GM19025 (cell line): Measurements from ENCODE around the gene DYNAP.

Experiments
- ATAC-seq: cut with Tn5 transposase; IDR thresholded peaks from one replicate; pipeline ENCODE4 v1.9.1; 2021; ENCODE audit warnings: mild to moderate bottlenecking, low read depth, moderate library complexity; ENCODE audit not compliant: unreplicated experiment

DYNAP gene

DNA sequence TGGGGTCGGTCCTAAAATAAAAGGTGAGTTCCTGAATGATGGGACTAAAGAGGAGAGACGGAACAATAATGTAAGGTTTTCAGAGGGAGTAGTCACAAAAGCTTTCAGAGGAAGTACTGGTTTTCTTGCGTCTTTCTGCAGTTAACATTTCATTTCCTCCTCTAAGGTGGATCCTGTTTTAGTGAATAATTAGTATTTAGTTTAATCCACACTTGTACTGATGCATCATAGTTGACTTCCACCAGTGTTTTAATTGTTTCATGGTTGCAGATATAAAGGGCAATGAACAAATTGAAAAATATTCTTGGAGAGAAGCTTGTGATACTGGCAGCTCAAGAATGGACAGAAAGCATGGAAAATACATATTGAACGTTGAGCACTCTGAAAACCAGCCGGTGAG is at the start of gene DYNAP:
DYNAP (plus strand) TSS at position 301 of the 400 bp plus-strand sequence; CDS start at position 339, 38 bp downstream.
- no peak for ATAC-seq

DNA sequence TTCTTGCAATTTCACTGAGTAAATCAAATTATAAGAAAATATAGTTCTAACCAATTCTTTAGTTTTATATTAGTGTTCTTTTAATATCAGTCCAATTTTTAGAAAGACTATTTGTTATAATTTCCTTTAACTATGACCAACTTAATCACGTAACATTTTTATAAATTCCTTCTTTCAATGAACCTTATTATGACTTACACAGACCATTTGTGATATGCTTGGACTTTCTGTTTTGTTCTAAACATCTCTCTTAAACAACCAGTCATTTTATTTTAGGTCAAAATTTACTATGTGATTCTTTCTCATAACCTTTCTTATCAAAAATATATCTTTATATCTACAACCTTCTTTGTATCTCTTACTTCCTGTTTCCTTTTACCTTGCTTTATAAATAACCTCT is 39.5 kb upstream of the DYNAP start:
- ATAC-seq = no peak

- no peak for ATAC-seq
Observed at GRCh38 chr18:54555286-54555685, 35.8 kb upstream of the DYNAP start.

DNA sequence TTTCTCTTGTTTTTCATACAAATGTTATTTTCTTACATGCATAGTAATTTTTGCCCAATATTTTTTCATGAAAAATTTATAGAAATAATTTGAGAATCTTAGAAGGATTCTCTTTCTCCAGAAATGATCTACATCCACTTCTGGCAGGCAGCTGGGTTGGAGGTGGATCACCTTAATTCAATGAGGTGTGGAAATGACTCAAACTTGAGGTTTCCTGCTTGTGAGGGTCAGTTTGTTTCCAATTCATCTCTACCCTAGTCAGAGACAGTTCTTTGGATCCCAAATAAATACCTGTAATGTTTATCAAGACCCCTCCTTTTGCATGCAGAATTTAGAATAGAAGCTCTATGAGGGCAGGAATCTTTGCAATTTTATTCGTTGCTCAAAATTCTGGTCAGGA is 35.0 kb upstream of the DYNAP start:
- ATAC-seq = no peak

GRCh38 chr18:54557958-54558357 is 33.1 kb upstream of the DYNAP start:
- ATAC-seq = no peak

DNA sequence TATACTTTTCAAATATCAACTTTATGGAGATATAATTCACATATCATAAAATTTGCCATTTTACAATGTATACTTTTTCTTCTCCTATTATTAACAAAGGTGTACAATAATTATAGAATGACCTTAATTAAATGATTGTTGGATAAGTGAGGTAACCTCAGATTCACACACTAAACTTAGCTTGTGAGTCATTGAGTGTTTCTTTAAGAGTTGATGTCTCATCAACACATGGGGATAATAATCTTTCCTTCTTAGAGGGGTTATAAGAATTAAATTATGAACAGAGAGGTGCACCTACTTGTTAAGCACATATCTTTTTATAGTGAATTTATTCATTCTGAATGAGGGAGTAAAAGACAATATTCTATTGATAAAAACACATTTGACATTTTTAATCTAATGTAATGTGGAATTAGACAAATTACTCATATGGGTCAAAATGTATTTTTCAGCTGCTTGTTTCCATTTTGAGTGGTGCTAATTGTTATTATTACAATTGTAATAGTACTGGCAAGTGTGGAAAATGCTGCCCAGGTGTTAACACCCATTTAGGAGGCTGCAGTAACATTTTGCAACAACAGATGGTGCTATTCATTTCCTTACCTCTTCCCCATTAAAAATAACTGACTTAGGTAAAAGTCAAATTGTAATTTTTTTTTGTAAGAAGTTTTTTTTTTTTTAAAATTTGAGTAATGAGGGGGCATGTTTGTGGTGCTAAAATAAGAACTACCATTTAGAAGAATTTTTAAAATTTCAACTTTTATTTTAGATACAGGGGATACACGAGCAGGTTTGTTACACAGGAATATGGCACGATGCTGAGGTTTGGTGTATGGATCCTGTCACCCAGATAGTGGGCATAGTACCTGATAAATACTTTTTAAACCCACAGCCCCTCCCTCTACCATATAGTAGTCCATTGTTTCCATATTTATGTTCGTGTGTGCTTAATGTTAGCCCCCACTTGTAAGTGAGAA is 32.1 kb upstream of the DYNAP start:
- no peak for ATAC-seq

GRCh38 chr18:54561706-54562267 is 29.3 kb upstream of the DYNAP start:
- ATAC-seq = no peak

GRCh38 chr18:54580202-54580729 is 10.8 kb upstream of the DYNAP start:
- no peak for ATAC-seq

DNA sequence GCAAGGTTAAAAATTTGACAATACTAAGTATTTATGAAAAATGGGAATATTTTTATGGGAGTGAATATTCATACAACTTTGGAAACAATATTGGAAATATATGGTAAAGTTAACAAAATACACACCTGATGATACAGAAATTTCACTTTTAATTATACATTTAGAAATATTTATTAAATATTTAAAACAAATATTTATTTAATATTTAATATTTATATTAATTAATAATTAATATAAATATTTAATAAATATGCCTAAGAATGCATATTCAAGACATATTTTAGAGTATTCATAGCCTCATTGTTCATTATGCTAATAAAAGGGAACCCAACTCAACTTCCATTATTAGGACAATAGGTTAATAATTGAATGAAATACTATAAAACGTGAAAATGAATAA is 7.0 kb upstream of the DYNAP start:
- no peak for ATAC-seq

DNA sequence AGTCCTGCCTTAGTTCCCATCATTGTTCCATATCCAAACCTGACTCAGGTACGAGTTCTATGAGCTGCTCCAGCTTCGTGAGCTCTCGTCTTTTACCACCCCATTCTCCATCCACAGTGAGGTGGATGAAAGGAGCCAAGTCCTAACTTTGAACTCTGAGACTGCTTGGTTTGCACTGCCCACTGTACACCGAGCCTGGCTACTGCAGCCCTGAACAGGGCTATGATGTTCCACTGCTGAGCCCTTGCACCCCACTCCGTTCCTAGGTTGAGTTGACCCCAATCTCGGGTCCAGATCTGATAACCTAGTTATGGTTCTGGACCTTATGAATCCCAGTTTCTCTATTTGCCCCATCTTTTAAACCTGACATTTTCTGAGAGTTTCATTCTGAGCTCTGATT is 5.3 kb upstream of the DYNAP start:
- no peak for ATAC-seq

GRCh38 chr18:54604211-54604610 is 13.2 kb downstream of the DYNAP start:
- no peak for ATAC-seq

GRCh38 chr18:54606835-54607212 is 15.8 kb downstream of the DYNAP start:
- no peak for ATAC-seq

- ATAC-seq = no peak
Observed at GRCh38 chr18:54607213-54608027, 16.4 kb downstream of the DYNAP start.

- no peak for ATAC-seq
Observed at GRCh38 chr18:54608028-54608642, 17.1 kb downstream of the DYNAP start.

- ATAC-seq = no peak
Observed at GRCh38 chr18:54611816-54612215, 20.8 kb downstream of the DYNAP start.

DNA sequence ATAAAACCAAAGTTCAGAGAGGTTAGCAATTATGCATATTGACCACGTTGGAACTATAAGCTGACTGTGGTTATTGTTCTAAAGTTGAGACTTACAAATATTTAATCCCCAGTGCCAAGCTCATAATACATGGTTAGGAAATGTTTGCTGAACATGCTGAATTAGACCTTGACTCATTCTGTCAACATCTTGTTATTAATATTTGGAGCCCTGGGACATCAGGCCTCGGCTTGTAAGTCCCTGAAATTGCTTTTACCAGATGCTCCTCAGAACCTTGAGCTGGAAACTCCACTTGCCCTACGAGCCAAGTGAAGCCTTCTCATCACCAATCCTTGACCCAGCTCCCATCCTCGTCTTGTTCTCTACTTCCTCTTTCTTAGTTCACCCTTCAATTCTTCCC is 21.2 kb downstream of the DYNAP start:
- ATAC-seq = no peak

- ATAC-seq = no peak
Observed at GRCh38 chr18:54613174-54613573, 22.1 kb downstream of the DYNAP start.

GRCh38 chr18:54616220-54616848 is 25.3 kb downstream of the DYNAP start:
- ATAC-seq = no peak

DNA sequence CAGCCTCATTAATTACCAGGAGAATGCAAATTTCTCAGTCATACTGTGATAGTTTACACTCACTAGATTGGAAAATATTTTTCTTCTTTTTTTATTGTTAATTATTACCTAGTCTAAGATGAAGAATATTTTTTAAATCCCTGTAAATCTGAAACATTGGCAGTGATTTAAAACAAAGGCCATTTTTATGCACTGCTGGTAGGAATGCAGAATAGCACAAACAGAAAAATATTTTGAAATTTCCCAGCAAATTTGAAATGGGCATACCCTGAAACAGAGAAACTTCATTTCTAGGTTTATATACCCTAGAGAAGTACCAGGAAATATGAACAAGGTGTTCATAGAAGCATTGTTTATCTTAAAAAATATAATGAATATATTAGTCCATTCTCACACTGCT is 31.0 kb downstream of the DYNAP start:
- no peak for ATAC-seq

DNA sequence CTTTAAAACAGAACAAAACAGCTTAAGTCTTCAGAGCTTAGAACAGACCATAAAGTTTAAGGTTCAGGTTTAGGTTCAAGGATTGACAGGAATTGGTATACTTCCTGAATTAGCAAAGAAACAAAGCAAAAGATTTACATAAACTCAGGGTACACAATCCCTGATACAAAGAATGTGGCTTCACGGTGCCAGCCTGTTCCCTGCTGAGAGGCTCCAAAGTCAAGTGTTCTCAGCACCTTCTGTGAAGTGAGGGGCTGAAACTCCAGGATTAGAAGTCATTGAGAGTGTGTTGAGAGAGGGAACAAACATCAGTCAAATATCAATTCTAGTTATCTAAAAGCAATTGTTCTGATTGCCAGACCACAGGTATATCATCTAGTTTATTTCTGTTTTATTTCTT is 35.7 kb downstream of the DYNAP start:
- no peak for ATAC-seq
